C4-2B (cell line): ENCODE data around the gene GNB3.

Experiments used
- H3K27ac ChIP-seq: fragments of 450-650 bp; 2 replicates; pipeline ENCODE4 v1.5.1; 2017
- ZFX ChIP-seq: fragments of 450-650 bp; IDR thresholded peaks from 2 replicates; pipeline ENCODE4 v1.6.1; 2017
- TF ChIP-seq, protein P1 (sequence below): fragments of 450-650 bp; conservative IDR thresholded peaks from 2 replicates; pipeline ENCODE4 v1.5.1; 2017; ENCODE audit warnings: mild to moderate bottlenecking

Gene GNB3

DNA sequence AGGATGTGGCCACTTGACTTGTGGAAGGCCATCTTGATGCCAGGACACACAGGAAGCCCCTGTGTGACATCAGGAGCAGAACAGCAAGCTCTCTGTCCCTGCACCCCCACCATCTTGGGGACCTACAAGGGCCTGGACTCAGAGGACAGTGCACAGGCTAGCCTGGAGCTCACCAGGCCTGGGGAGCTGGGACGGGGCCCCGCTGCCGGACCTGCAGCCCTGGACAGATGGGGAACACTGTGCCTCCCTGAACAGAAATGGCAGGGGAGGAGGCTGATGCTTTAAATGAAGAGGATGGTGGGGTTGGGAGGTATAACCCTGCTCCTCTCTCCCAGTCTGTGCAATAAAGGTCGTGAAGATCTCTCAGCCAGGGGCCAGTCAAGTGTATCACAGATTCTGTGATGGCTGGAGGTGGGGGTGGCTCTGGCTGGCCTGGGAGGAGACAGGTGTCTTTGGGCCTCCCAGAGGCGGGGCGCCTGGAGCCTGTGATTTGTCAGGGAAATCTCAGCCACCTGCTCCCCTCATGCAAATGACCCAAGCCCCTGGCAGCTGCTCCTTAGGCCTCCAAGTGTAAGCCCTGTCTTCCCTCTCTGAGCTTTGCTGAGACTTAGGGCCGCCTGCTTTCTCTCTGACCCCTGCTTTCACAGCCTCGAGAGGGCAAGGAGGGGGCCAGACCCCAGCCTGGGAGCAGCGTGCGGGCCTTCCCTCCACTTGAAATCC, 1.1 kb upstream of the GNB3 start:
- H3K27ac ChIP-seq = no peak overlapping the region
- TF ChIP-seq, protein P1, sequence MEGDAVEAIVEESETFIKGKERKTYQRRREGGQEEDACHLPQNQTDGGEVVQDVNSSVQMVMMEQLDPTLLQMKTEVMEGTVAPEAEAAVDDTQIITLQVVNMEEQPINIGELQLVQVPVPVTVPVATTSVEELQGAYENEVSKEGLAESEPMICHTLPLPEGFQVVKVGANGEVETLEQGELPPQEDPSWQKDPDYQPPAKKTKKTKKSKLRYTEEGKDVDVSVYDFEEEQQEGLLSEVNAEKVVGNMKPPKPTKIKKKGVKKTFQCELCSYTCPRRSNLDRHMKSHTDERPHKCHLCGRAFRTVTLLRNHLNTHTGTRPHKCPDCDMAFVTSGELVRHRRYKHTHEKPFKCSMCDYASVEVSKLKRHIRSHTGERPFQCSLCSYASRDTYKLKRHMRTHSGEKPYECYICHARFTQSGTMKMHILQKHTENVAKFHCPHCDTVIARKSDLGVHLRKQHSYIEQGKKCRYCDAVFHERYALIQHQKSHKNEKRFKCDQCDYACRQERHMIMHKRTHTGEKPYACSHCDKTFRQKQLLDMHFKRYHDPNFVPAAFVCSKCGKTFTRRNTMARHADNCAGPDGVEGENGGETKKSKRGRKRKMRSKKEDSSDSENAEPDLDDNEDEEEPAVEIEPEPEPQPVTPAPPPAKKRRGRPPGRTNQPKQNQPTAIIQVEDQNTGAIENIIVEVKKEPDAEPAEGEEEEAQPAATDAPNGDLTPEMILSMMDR = no peak
- TF ChIP-seq ZFX = no peak

DNA sequence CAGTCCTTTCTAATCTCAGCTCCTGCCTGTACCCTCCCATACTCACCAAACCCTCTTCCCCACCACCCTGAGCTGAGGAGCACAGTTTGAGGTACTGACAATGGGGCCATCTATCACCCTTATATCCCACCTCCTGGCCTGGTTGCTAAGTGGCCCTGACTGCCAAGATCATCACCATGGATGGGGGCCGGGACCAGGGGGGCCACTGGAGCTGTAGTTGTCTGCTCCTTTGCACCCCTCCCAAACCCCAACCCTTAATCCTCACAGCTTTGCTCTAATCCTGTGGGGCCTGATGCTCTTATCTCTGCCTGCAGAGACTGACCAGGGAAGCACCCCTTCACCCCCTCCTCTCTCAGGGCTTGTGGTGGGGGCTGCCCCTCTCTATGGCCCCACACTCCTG, 395 bp upstream of the GNB3 start:
- H3K27ac ChIP-seq = no peak overlapping the region

DNA sequence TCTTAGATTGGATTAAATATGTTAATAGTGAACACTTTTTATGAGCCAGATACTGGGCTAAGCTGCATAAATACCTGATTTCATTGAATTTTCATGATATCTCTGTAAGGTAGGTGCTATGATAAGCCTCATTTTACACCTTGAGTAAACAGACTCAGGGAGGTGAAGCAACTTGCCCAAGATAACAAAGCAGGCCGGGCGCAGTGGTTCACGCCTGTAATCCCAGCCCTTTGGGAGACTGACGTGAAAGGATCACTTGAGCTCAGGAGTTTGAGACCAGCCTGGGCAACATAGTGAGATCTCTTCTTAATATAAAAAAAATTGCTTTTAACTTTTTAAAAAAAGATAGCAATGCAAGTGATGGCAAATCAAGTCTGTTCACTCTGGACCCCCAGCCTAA, 1.4 kb downstream of the GNB3 start:
- no peak for TF ChIP-seq ZFX
- TF ChIP-seq, protein P1 = no peak
- no peak overlapping the region for H3K27ac ChIP-seq

More for the DNA sequence above, 395 bp upstream of the GNB3 start:
- no peak for TF ChIP-seq ZFX
- TF ChIP-seq, protein P1 = no peak

DNA sequence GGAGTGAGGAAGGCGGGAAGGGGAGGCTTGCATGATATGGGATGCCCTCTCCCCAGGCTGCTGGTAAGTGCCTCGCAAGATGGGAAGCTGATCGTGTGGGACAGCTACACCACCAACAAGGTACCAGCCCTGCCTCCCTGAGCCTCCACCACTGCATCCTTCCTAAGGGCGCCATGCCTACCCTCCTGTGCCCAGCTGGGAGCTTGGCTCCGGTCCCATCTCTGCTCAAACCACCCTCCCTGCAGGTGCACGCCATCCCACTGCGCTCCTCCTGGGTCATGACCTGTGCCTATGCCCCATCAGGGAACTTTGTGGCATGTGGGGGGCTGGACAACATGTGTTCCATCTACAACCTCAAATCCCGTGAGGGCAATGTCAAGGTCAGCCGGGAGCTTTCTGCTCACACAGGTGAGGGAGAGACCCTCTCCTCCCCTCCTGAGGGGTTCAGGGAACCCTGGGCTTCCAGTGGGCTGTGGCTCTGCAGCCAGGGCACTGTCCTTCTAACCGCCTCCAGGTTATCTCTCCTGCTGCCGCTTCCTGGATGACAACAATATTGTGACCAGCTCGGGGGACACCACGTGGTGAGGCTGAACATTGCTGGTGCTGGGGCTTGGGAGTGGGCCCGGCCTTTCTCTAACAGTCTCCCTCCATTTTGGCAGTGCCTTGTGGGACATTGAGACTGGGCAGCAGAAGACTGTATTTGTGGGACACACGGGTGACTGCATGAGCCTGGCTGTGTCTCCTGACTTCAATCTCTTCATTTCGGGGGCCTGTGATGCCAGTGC, 2.6 kb downstream of the GNB3 start:
- no peak for TF ChIP-seq ZFX
- TF ChIP-seq, protein P1 = no peak; the same call in 1 of the 2 replicates
- no peak overlapping the region for H3K27ac ChIP-seq

DNA sequence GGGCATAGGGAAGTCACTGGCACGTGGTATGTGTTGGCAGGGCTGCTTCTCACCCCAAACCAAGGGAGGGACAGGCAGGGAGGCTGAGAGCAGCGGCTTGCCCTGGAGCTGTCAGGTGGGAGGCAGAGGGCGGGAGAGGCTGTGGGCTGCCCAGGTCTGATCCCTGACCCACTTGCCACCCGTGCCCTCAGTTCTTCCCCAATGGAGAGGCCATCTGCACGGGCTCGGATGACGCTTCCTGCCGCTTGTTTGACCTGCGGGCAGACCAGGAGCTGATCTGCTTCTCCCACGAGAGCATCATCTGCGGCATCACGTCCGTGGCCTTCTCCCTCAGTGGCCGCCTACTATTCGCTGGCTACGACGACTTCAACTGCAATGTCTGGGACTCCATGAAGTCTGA, 4.7 kb downstream of the GNB3 start:
- TF ChIP-seq, protein P1 = no peak
- no peak for TF ChIP-seq ZFX
- H3K27ac ChIP-seq = no peak overlapping the region

DNA sequence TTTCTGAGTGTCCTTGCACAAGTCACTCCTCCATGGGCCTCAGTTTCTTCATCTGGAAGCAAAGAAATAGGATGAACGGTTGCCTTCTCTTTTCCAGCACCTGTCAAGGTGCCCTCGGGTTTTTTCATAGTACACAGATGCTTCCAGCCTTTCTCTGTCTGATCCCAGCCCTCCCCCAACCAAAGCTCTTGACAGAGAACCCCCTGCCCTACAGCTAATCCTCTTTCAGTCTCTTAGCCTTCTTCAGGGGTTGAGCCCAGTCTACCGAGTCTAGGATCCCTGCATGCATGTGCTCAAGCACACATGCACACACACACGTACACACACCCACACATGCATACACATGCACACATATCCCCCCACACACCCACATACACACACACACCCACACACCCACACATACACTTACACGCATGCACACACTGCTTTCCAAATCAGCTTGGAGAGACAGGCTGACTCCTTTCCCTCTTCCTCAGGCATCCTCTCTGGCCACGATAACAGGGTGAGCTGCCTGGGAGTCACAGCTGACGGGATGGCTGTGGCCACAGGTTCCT, 5.7 kb downstream of the GNB3 start:
- TF ChIP-seq, protein P1 = no peak
- TF ChIP-seq ZFX = no peak
- no peak overlapping the region for H3K27ac ChIP-seq

DNA sequence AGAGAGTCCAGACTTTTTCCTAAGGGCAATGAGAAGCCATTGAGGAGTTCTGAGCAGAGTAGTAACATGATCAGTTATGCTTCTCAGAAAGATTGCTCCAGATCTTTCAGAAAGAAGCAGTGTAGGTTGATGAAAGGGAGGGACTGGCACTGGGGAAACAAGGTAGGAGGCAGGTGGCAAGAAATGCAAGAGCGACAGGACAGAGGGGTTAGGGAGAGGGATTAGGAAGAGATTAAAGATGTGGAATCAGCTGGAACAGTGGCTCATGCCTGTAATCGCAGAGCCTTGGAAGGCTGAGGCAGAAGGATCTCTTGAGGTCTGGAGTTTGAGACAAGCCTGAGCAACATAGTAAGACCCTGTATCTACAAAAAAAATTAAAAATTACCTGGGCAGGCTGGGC, 7.0 kb downstream of the GNB3 start:
- no peak overlapping the region for H3K27ac ChIP-seq
- TF ChIP-seq ZFX = no peak
- TF ChIP-seq, protein P1 = no peak
